Liver (tissue), 9 donors: ENCODE results near the gene LMF1. TPM values are rescaled to one million over a fixed set of nuclear protein-coding genes. Genes with fewer than 3 reads are reported as not detected.

Source experiments
- DNase-seq: peaks from one replicate; pipeline ENCODE4 v3.0.0-alpha.2; 2017; ENCODE audit warnings: low spot score
- H3K27ac ChIP-seq, 2 donors: one replicate each; pipeline ENCODE4 v1.7.0; 2013; ENCODE audit warnings: inconsistent platforms in 2 of 2, low read length in 2 of 2, control low read depth in 1 of 2, low read depth in 1 of 2, mild to moderate bottlenecking in 1 of 2
- H3K27me3 ChIP-seq, 4 donors: one replicate each; pipeline versions ENCODE4 v1.6.1 to v1.7.0; 2013; ENCODE audit warnings: low read length in 3 of 4, inconsistent platforms in 1 of 4, mild to moderate bottlenecking in 1 of 4, moderate library complexity in 1 of 4; ENCODE audit not compliant: control insufficient read depth in 4 of 4, insufficient read depth in 4 of 4
- H3K36me3 ChIP-seq, 4 donors: one replicate each; pipeline versions ENCODE4 v1.6.1 to v1.7.0; 2013; ENCODE audit warnings: low read length in 3 of 4, mild to moderate bottlenecking in 3 of 4, low read depth in 1 of 4, moderate library complexity in 1 of 4; ENCODE audit not compliant: control insufficient read depth in 4 of 4, insufficient read depth in 3 of 4
- H3K4me1 ChIP-seq, 4 donors: one replicate each; pipeline versions ENCODE4 v1.6.1 to v1.7.0; 2013; ENCODE audit warnings: low read length in 3 of 4, mild to moderate bottlenecking in 3 of 4, moderate library complexity in 1 of 4; ENCODE audit not compliant: control insufficient read depth in 4 of 4, insufficient read depth in 4 of 4
- H3K4me3 ChIP-seq, 3 donors: one replicate each; pipeline versions ENCODE4 v1.6.1 to v1.7.0; 2013; ENCODE audit warnings: low read length in 3 of 3, control low read depth in 1 of 3, low read depth in 1 of 3, mild to moderate bottlenecking in 1 of 3
- H3K9ac ChIP-seq, 2 donors: one replicate each; pipeline ENCODE4 v1.7.0; 2013; ENCODE audit warnings: low read length in 2 of 2, mild to moderate bottlenecking in 2 of 2, moderate library complexity in 2 of 2, control low read depth in 1 of 2, low read depth in 1 of 2
- H3K9me3 ChIP-seq, 4 donors: one replicate each; pipeline versions ENCODE4 v1.6.1 to v1.7.0; 2013; ENCODE audit warnings: low read length in 3 of 4; ENCODE audit not compliant: control insufficient read depth in 4 of 4
- ATF3 ChIP-seq: IDR thresholded peaks from 2 replicates; pipeline ENCODE4 v1.6.1; 2016; ENCODE audit warnings: antibody characterized with exemption
- FOXA1 ChIP-seq: IDR thresholded peaks from 2 replicates; pipeline ENCODE4 v1.6.1; 2016; ENCODE audit warnings: antibody characterized with exemption
- GABPA ChIP-seq, 2 donors: IDR thresholded peaks in 1 of 2; conservative IDR thresholded peaks in 1 of 2; 2 replicates each; pipeline ENCODE4 v1.6.1; 2016; ENCODE audit warnings: antibody characterized with exemption in 2 of 2, mild to moderate bottlenecking in 1 of 2, moderate library complexity in 1 of 2
- HNF4G ChIP-seq: IDR thresholded peaks from 2 replicates; pipeline ENCODE4 v1.6.1; 2016; ENCODE audit warnings: antibody characterized with exemption
- MAX ChIP-seq: IDR thresholded peaks from 2 replicates; pipeline ENCODE4 v1.6.1; 2016; ENCODE audit warnings: antibody characterized with exemption
- RAD21 ChIP-seq, 2 donors: IDR thresholded peaks; 2 replicates each; pipeline ENCODE4 v1.6.1; 2016; ENCODE audit warnings: antibody characterized with exemption in 2 of 2, mild to moderate bottlenecking in 2 of 2
- WGBS: extraction: QIAGEN DNeasy Blood & Tissue Kit; methylation state at CpG from one replicate; pipeline ENCODE4 v1.1.7; 2013; 5-methylcytosine and 5-hydroxymethylcytosine counted together
- polyA plus RNA-seq, 2 donors: library from polyadenylated mRNA; stranded (reverse) in 1 of 2; unstranded in 1 of 2; fragments of 200-250 nt in 1 of 2; fragments of >200 nt in 1 of 2; fragmentation: Nextera tagmentation in 1 of 2; extraction: Ambion mirVana in 1 of 2; gene quantifications; one replicate each; pipeline versions ENCODE4 v1.2.1 to v1.2.3, GENCODE V29; 2013 to 2015
- total RNA-seq, 2 donors: library from RNA; depleted of rRNA; stranded (reverse); fragments of >200 nt; gene quantifications; one replicate each; pipeline ENCODE4 v1.2.3, GENCODE V29; 2014
- TF ChIP-seq, protein P1 (sequence below): IDR thresholded peaks from 2 replicates; pipeline ENCODE4 v1.6.1; 2016; ENCODE audit warnings: antibody characterized with exemption, mild to moderate bottlenecking
- TF ChIP-seq, protein P2 (sequence below): fragments of 150-350 bp; IDR thresholded peaks from 2 replicates; pipeline ENCODE4 v1.5.1; 2017; ENCODE audit warnings: improper control_type of control experiment, low read depth, low read length; ENCODE audit not compliant: missing input control
- donor health status: healthy.
- donor health status: healthy.
- donor health status: healthy.
- donor health status: healthy.
- donor health status: healthy.

Gene LMF1
- total and polyA plus RNA-seq, 4 donors: 8.8 to 24.3 (median 12.6) TPM

DNA sequence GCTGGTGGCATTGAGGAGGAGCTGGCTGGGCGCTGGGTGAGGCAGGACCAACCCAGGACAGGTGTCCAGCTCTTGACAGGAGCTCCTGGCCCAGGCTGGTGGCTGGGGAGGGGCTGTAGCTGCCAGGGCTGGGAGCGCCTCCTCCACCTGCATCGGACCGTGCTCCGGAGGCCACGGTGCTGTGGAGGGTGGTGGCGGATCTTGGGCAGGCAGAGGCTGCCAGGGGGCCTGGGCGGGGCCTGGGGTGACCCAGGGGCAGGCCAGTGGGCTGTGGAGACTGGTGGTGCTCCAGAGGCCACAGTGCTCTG is 42.8 kb upstream of the LMF1 start (continued):
- TF ChIP-seq, protein P1, sequence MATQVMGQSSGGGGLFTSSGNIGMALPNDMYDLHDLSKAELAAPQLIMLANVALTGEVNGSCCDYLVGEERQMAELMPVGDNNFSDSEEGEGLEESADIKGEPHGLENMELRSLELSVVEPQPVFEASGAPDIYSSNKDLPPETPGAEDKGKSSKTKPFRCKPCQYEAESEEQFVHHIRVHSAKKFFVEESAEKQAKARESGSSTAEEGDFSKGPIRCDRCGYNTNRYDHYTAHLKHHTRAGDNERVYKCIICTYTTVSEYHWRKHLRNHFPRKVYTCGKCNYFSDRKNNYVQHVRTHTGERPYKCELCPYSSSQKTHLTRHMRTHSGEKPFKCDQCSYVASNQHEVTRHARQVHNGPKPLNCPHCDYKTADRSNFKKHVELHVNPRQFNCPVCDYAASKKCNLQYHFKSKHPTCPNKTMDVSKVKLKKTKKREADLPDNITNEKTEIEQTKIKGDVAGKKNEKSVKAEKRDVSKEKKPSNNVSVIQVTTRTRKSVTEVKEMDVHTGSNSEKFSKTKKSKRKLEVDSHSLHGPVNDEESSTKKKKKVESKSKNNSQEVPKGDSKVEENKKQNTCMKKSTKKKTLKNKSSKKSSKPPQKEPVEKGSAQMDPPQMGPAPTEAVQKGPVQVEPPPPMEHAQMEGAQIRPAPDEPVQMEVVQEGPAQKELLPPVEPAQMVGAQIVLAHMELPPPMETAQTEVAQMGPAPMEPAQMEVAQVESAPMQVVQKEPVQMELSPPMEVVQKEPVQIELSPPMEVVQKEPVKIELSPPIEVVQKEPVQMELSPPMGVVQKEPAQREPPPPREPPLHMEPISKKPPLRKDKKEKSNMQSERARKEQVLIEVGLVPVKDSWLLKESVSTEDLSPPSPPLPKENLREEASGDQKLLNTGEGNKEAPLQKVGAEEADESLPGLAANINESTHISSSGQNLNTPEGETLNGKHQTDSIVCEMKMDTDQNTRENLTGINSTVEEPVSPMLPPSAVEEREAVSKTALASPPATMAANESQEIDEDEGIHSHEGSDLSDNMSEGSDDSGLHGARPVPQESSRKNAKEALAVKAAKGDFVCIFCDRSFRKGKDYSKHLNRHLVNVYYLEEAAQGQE: no peak
- TF ChIP-seq, protein P2, sequence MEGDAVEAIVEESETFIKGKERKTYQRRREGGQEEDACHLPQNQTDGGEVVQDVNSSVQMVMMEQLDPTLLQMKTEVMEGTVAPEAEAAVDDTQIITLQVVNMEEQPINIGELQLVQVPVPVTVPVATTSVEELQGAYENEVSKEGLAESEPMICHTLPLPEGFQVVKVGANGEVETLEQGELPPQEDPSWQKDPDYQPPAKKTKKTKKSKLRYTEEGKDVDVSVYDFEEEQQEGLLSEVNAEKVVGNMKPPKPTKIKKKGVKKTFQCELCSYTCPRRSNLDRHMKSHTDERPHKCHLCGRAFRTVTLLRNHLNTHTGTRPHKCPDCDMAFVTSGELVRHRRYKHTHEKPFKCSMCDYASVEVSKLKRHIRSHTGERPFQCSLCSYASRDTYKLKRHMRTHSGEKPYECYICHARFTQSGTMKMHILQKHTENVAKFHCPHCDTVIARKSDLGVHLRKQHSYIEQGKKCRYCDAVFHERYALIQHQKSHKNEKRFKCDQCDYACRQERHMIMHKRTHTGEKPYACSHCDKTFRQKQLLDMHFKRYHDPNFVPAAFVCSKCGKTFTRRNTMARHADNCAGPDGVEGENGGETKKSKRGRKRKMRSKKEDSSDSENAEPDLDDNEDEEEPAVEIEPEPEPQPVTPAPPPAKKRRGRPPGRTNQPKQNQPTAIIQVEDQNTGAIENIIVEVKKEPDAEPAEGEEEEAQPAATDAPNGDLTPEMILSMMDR: no peak
- no peak for TF ChIP-seq HNF4G
- TF ChIP-seq MAX: no peak
- TF ChIP-seq GABPA (IDR thresholded peaks at IDR 0.05 in 1 of 2, conservative IDR thresholded peaks at IDR 0.05 in 1 of 2): no peak
- TF ChIP-seq RAD21 (IDR thresholded peaks at IDR 0.05): no peak
- TF ChIP-seq FOXA1: no peak

- Histone ChIP-seq H3K9ac (no peak overlapping the region), H3K27me3 (no peaks in the 10 kb centered on the region), H3K27ac (no peak overlapping the region), H3K4me3 (no peak overlapping the region), H3K4me1 (no peaks in the 10 kb centered on the region), H3K9me3 (no peaks in the 10 kb centered on the region), H3K36me3 (no peaks in the 10 kb centered on the region)
- no peak for DNase-seq
- 84% methylated on average over 28 of the region's 28 CpGs for WGBS
- TF ChIP-seq, protein P1: no peak
- TF ChIP-seq, protein P2: no peak
- TF ChIP-seq ATF3: no peak
- no peak for TF ChIP-seq MAX
- TF ChIP-seq FOXA1: no peak
- TF ChIP-seq HNF4G: no peak
- no peak for TF ChIP-seq RAD21 (IDR thresholded peaks at IDR 0.05)
Measured at GRCh38 chr16:1012722-1013592, 42.2 kb upstream of the LMF1 start.
